ENCODE results near the gene CCDC196. TPM values are rescaled to one million over a fixed set of nuclear protein-coding genes. Genes with fewer than 3 reads are reported as not detected.

Gene CCDC196
- not detected in 2 replicates for total RNA-seq (2014; rRNA removed; shearing (Covaris generic))

GRCh38 chr14:66485910-66486421 is at the start of gene CCDC196:
TSS of gene CCDC196 (plus strand) at chr14:66486371. CDS start at chr14:66486503, 132 bp downstream.

GRCh38 chr14:66507722-66508546 is 21.8 kb downstream of the CCDC196 start, which contains the start of gene GPHN:
TSS of gene GPHN (plus strand) at chr14:66508147.

Other genes with a start within 250 kb of the CCDC196 start
- gene GPHN, start 21.8 kb downstream of the CCDC196 start, total RNA-seq (2014; rRNA removed; shearing (Covaris generic)), result 14.8 and 17.0 TPM in 2 replicates